ENCODE measurements around the gene GLIS1. TPM values are rescaled to one million over a fixed set of nuclear protein-coding genes. Genes with fewer than 3 reads are reported as not detected.

GLIS1 gene
- total RNA-seq, 1 donor from 2014 or later = not detected

DNA sequence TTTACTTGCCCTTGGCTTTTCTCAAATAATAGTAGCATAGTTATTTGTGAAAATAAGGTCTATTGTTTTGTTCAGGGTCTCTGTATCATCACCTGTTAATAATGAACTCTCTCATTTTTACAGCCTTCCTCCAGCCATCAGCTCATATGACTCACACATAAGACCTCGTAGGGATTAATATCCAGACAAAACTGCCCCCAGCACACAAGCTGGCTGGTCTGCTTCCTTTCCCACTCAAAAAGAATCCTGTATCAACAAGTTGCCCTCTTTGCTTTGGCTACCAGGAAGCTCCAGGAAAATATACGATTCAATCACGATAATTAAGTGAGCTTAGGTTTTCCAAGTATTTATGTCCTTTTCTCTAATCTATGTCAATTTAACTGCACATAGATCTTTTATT lies 160.6 kb downstream of the GLIS1 start:
- no peak for DNase-seq

GRCh38 chr1:53577761-53578100 lies 161.2 kb downstream of the GLIS1 start:
- DNase-seq = no peak

DNA sequence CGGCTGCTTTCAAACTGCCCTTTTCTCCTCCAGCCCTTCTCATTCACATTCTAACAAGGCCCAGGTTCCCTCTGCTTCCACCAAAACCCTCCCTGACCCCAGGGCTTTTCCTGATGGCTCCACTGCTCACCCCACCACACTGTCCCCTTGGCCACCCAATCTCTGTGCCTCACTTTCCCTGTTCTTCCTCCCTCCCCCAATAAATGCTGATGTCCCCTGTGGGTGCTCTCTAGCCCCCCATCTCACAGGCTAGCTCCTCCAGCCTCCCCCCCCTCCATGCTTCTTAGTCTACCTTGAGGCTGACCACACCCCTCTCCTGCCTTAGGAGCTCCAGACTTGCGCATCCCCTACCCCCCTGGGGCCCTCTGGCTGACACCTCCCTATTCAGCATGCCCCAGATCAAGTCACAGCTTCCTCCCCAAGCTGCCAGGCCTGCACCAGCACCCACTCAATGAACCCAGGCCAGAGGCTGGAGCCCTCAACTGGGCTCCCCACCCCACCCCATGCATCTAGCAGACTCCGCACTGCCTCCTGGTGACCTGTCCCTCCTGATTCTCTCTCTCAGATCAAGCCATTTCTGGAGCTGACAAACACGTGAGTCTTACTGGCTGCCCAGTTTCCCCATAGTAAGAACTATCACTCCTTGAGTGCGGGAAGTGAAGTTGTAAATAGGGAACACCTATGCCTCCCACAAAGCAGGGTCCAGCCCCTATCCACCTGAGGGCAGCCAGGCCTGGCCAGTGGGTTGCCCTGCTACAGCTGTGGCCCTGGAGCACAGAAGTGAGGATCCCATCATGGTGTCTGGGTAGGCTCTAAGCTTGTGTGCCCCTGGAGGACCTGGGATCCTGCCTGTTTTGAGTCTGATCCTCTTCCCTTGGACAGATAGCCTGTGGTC lies 161.9 kb downstream of the GLIS1 start:
- no peak for DNase-seq

- no peak for DNase-seq
These were observed 162.6 kb downstream of the GLIS1 start for GRCh38 chr1:53576381-53576801.

DNA sequence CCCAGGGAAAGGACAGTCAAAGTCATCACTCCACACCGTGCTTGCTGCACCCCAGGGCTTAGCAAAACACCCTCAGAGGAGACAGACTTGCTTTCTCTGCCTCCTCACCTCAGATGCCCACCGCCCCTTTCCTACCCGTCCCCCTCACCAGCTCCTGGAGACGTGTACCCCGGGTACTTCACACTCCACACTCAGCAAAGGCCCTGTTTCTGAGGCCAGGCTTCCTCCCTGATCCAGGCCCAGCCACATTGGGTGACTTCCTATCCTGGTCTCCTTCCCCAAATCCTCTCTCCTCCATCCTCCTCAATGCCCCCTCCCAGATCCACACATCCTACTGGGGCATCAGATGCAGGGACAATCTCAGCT lies 163.0 kb downstream of the GLIS1 start:
- no peak for DNase-seq

DNA sequence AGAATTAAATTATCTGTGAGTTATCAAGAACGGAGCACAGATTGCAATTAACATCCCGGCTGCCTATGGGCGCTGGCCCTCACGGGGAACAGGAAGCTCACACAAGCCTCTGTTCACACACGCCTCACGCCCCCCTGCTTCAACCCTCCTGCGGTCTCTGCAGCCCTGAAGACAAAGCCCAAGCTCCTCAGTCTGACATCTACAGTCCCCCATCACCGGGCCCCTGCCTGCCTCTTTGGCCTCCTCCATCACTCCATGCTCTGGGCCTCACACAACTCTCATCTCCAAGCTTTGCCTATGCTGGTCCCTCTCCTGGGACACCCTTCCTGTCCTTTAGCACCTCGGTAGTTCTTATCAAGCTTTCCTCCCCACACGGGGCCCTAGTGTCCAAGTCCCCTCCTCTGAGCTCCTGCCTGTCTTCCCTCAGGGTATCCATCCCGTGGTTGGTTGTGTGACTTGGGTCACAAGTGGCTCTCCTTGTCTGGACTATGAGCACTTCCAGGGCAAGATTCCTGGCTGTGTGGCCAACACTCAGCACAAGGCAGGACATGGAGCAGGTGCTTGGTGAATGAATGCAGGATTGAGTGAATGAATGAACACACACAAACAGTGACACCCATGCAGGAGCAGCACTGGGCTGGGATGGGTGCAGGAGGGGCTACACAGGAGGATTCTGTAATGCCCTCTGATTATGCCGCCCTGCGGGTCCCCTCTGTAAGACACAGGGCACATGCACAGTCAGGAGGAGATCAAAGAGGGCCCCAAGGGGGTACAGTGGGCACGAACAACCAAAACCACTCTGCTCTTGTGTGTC lies 163.6 kb downstream of the GLIS1 start:
- no peak for DNase-seq

DNA sequence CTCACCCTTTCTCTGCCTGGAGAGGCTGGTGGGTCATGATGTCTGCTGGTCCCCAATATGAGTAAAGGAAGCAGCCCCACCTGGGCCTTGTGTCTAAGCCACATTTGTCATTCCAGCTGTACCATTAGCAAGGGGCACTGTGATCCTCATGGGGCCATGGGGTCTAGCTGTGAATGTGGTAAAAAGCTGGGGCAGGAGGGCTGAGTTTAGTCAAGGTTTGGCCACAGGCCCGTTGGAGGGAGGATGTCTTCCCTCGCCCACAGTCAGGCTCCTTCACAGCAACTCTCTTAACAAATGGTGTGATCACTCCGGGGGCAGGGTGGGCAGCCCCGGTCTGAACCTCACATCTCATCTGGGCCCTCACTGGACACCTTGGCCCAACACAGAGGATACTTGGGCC lies 164.3 kb downstream of the GLIS1 start:
- DNase-seq = no peak

GRCh38 chr1:53573931-53574330 lies 165.0 kb downstream of the GLIS1 start:
- DNase-seq = no peak

GRCh38 chr1:53573522-53573921 lies 165.4 kb downstream of the GLIS1 start:
- no peak for DNase-seq

GRCh38 chr1:53572815-53573173 lies 166.2 kb downstream of the GLIS1 start:
- no peak for DNase-seq

- DNase-seq = peak; percentile 24
These were observed 166.7 kb downstream of the GLIS1 start for GRCh38 chr1:53572065-53572814.

DNA sequence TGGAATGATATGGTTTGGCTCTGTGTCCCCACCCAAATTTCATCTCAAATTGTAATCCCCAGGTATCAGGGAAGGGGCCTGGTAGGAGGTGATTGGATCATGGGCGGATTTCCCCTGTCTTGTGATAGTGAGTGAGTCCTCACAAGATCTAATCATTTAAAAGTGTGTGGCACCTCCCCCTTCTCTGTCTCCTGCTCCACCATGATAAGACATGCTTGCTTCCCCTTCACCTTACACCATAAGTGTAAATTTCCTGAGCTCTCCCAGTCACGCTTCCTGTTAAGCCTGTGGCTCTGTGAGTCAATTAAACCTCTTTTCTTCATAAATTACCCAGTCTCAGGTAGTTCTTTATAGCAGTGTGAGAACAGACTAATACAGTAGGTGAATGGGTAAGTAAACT lies 170.4 kb downstream of the GLIS1 start:
- no peak for DNase-seq

- no peak for DNase-seq
These were observed 171.1 kb downstream of the GLIS1 start for GRCh38 chr1:53567851-53568250.

DNA sequence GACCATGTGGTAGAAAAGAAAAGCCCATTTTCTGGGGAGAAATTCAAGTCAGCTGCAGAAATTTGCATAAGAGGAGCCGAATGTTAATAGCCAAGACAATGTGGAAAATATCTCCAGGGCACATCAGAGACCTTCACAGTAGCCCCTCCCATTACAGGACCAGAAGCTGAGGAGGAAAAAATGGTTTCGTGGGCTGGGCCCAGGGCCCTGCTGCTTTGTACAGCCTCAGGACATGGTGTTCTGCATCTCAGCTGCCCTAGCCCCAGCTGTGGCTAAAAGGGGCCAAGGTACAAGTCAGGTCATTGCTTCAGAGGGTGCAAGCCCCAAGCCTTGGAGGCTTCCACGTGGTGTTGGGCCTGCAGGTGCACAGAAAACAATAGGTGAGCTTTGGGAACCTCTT lies 171.5 kb downstream of the GLIS1 start:
- no peak for DNase-seq

- no peak for DNase-seq
These were observed 175.4 kb downstream of the GLIS1 start for GRCh38 chr1:53563611-53564010.

- no peak for DNase-seq
These were observed 176.0 kb downstream of the GLIS1 start for GRCh38 chr1:53562981-53563379.

GRCh38 chr1:53562291-53562980 lies 176.5 kb downstream of the GLIS1 start:
- DNase-seq = no peak

DNA sequence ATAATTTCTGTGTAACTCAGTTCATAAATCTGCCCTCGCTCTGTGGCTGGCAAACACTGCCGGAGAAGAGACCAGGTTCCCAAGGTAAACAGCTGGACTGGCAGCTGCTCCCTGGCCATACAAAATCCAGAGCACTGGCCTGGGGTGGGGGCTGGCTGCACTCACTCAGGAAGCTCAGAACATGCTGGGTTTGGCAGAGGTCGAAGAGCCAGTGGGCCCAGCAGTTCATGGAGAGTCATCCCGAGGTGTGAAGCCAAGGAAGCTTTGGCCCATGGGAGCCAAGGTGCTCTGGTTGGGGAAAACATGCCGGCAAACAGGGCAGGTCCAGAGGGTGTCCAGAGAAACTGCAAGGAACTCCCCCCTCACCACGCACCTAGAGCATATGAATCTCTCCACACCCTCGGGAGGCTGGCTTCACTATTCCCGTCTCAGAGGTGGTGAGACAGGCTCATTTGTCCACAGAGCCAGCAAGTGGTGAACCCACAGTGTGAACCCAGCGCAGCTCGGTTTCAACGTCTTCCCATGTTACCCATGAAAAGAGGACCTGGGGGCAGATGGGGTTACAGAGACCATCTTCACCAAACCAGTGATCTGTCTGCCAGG lies 177.4 kb downstream of the GLIS1 start:
- DNase-seq = no peak

DNA sequence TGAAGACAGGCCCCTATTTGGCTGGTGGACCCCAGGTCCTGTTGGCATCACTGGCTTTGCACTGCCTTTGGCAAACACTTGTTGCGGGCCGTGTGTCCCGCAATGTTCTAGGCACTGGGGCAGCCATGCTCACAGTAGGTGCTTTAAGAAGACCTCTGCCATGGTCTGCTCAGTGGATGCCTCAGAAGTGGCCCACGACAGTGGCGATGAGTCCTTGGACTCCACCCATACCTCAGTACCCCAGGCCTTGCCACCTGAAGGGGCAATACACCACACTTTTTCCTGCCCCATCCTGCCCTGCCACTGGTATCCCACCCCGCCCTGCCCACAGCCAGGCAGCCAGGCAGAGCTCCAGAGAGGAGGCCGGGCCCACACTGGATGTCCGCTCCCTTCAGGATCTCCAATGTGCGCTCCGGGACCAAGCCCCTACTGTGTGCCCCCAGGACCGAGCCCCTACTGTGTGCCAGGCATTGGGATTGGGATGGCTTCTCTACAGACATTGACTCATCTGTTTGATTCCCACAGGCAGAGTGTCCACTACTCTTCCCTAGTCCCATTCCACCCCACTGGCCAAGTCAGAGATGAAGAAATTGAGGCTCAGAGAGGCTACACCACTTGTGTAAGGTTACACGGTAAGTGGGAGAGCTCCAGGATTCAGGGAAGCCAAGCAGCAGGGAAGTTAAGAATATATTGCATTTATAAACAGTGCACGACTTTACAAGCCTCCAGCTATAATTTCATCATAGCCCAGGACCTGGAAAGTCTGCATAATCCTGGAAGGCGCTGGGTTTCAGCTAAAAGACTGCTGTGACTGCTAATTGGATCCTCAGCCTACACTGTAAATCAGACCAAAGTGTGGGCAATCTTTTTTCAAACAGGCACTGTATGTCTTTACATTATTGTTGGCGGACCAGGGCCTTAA lies 178.1 kb downstream of the GLIS1 start:
- DNase-seq = no peak

DNA sequence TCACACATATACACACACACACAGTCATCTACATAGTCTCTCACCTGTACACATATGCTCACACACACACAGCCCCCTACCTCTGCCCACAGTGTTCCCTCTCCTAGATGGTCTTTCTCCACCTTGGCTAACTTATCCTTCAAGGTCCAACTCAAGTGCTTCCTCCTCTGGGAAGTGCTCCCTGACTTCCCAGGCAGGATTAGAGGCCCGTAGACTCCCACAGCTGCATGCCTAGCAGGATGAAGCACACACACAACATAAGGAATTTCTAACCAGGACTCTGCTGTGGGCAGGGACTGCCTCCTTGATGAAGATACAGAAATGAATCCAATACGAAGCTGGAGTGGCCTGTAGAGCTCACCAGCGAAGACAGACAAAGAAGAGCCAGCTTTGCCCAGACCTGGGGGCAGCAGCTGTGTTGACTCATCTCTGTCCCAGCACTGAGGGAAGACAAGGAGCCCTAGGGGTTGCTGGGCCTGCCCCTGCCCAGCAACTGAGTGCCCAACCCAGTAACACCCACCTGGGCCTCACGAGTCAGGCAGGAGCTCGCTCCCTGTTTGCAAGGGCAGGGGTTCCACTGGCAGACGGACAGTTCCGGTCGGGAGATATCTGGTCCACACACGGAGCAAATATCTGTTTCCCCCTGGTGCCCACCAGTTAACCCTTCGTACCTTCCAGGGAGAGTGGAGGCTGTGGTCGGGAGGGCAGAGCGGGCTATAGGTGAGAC lies 178.9 kb downstream of the GLIS1 start:
- no peak for DNase-seq
